ENCODE results near the gene PRDM16.
A peak's percentile ranks its signal among the peaks of the same experiment; 100 is the strongest.

Gene PRDM16

GRCh38 chr1:3333903-3334302 lies 264.9 kb downstream of the PRDM16 start:
- peak; percentile 91 for DNase-seq

DNA sequence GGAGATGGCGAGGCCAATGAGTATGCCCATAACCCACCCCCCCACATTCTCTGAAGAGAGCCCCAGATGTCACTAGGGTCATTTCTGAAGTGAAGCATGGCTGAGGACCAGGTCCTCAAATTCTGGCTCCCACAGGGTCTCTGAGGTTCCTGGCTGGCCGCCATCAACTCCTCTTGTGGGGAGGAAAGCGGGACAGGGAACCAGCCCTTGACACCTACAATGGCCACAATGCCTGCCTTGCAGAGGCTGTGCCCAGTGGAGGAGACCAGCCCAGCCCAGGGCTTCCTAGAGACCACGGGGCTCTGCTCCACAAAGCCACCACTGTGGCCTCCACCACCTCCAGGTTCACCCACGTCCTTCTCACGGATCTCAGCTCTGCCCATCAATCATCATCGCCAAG lies 265.4 kb downstream of the PRDM16 start:
- DNase-seq, result peak; percentile 91

DNA sequence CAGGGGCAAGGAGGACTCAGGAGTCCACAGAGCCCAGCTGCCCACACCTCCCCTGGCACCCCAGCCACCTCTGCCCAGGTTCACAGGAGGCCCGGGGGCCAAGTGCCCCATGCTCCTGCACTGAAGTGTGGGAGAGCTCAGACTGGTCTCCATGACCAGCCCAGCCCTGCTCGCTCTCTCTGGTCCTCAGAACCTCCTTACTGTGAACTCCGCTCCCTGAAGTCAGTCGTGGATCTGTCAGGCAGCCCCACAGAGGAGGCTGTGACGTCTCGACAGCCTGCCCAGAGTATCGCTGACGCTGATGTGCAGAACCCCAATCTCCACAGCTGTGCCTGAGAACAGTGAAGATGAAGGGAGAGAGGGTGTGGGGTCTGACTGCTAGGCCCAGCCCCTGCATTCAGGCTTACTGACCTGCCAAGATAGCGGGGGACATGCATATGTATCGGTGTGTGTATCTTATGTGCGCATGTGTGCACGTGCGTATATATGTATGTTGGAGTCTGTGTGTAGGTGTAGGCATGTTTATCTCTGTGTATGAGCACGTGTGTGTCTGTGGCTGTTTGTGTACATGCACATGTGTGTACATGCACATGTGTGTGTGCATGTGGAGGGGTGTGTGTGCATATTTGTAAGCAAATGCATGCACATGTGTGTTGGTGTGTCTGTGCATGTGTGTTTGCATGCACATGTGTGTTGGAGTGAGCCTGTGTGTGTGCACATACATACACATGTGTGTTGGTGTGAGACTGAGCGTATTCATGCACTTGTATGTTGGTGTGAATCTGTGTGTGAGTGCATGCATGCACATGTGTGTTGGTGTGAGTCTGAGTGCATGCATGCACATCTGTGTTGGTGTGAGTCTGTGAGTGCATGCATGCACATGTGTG lies 267.0 kb downstream of the PRDM16 start:
- DNase-seq, result no peak

- peak; percentile 93 for DNase-seq
Observed at GRCh38 chr1:3336641-3337630, 267.9 kb downstream of the PRDM16 start.

DNA sequence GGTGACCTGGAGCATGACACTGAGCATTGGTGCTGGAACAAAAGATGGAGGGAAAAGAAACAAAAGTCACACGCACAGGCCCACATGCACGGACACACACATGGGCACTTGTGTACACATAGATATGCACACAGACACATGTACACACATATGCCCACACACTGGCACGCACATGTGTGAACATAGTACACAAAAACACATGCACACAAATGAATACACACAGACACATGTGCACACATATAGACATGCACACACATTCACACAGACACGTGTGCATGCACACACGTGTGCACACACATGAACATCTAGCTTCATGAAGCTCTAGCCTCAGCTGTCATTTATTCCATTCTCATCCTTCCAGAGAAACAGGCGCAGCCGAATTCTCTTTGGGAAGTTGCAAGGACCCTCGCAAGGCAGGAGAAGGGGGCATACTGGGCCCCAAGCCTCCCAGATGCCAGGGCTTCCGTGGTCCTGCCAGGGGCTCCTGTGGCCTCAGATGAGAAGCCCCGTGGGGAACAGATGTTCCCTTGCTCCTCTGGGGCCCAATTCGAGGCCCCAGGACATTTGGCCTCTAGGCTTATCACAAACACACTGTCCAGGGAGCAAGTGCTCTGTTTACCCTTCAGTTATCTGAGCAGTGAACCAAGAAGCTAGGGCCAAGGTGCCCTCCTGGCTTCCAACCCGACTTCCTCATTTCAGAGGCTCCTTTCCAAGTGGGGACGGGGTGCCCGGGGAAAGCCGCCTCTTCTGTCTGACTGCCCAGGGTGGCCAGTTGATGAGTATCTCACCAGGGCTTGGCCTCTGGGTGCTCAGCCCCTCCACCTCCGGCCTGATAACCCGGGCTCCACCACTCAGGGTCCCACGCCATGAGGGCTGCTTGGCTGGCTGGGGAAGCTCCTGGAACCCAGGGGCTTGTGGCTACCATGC lies 269.1 kb downstream of the PRDM16 start:
- no peak for DNase-seq

DNA sequence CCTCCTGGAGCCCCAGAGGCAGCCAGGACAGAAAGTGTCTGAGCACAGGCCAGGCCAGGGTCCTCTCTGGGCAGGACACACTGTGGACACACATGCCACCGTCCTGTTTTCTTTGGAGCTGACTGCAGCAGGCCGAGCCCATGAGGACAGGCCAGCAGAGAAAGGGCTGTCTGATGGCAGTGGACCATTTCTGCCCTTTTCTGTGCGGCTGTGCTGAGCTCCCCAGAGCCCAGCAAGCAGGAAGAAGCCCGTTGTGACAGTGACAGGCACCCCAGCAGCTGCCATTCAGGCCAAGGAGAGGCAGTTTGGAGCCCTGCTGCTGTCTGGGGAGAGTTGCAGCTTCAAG lies 269.7 kb downstream of the PRDM16 start:
- DNase-seq, result no peak

DNA sequence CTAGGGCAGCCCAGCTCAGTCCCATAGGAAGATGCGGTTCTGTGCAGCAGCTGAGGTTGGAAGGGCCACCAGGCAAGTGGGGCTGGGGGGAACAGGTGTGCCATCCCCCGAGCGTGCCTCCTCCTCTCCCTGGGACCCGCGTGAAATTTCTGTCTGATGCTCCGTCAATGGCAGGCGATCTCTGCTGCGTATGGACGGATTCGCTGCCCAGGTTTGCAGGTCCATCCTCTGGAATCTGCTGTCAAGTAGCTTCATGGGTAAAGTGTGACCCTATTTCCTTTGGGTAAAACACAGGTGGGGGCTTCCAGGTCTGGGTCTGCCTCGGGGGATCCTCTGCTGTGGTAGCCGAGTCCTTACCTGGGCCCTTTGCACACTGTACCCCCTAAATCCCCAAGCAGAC lies 270.9 kb downstream of the PRDM16 start:
- no peak for DNase-seq

DNA sequence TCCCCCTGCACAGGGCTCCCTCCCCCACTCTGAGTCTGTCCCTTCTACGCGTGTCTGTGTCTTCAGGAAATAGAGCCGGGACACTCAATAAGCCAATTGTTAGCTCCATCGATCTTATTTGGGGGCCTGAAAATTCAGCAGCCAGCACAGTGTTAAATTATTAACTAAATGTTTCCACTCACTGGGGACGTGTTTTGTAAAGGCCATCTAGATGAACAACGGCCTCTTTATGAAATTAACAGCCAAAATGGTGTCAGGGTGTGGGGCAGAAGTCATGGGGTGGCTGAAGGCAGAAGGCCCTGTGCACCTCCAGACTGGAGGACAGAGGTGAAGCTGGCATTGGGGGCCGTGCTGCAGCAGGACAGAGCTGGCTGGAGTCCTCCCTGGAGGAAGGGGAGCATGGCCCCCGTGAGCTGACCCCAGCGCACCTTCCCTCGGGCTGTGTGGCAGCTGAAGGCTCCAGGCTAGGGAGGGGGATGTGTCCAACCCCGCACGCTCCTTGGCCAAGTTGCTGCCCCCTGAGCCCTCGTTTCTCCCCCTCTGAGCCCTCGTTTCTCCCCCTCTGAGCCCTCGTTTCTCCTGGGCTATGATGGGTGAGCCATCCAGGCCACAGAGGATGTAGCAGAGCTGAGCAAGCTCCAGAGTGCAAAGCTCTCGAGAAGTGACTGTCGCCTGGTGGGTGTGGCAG lies 271.7 kb downstream of the PRDM16 start:
- DNase-seq, result no peak

- no peak for DNase-seq
Observed at GRCh38 chr1:3341236-3341994, 272.4 kb downstream of the PRDM16 start.

DNA sequence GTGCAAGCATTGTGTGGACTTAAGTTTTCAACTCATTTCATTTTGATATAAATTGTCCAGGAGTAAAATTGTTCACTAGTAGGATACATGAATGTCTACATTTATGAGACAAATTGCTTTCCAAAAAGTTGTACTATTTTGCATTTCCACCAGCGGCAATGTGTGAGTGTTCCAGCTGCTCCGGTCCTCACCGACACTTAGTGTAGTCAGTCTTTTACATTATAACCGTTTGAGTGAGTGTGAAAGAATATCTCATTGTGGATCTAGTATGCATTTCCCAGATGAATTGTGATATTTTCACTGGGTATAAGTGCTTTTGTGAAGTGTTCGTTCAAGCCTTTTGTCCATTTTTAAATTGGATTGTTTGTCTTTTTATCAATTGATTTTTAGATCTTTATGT lies 274.0 kb downstream of the PRDM16 start:
- DNase-seq, result no peak

DNA sequence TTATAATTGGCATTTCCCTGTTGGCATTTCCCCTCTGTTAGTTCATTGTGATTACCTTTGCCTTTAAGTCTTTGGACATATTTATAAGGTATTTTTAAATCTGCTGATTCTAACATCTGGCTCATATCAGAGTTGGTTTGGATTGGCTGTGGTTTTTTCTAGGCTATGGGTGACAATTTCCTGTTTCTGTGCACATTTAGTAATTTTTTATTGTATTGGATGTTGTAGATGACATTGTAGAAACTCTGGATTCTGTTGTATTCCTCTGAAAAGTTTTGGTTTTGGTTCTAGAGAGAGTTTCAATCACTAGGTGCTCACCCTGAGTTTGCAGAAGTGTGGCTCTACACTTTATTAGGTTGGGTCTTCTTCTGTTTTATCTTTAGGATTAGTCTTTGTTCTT lies 275.4 kb downstream of the PRDM16 start:
- DNase-seq, result no peak

- DNase-seq, result no peak
Observed at GRCh38 chr1:3345792-3346191, 276.8 kb downstream of the PRDM16 start.

DNA sequence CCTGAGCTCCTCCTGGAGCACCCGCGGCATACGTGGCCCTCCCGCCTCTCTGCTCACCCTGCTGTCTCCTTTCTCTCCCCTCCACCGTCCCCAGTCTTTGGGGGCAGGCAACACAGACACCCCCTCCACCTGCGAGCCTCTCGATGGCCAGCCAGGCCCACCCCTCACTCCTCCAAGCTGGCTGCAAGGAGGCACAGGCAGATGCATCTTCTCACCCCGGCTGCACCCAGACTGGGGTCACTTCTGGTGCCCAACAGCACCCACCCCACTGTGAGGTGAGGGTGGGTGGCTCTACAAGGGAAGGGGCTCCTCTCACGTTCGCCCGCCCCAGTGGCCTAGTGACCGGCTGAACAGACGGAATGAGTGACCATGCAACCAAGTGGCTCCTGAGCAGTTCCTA lies 277.5 kb downstream of the PRDM16 start:
- no peak for DNase-seq

GRCh38 chr1:3347257-3348020 lies 278.4 kb downstream of the PRDM16 start:
- DNase-seq, result no peak

DNA sequence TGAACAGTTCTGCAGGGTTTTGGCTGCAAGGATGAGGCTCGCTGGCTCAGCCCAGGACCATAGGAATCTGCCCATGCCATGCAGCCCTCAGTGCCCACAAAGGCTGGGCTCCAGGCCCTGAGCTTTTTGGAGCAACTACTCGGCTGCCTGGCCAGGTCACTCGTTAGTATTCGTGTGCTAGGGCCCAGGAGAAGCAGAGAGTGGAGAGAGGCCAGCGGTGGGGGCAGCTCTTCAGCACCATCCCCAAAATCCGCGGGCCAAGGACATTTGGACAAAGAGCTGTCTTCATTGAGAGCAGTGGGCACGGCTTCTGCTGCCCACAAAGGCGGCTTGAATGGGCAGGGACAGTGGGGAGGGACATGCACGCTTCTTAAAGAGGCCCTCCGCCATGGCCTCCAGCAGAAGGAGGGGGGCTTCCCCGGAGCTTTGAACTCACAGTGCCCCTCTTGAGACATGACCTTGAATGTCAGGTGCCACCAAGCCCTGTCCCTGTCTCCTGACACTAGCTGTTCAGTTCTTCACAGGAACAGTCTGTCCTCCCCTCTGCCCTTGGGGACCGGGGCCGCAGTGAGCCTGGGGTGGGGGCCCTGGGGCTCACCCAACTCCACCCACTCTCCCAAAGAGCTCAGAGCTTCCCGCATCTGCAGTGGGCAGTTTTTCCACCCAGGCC lies 279.3 kb downstream of the PRDM16 start:
- no peak for DNase-seq

DNA sequence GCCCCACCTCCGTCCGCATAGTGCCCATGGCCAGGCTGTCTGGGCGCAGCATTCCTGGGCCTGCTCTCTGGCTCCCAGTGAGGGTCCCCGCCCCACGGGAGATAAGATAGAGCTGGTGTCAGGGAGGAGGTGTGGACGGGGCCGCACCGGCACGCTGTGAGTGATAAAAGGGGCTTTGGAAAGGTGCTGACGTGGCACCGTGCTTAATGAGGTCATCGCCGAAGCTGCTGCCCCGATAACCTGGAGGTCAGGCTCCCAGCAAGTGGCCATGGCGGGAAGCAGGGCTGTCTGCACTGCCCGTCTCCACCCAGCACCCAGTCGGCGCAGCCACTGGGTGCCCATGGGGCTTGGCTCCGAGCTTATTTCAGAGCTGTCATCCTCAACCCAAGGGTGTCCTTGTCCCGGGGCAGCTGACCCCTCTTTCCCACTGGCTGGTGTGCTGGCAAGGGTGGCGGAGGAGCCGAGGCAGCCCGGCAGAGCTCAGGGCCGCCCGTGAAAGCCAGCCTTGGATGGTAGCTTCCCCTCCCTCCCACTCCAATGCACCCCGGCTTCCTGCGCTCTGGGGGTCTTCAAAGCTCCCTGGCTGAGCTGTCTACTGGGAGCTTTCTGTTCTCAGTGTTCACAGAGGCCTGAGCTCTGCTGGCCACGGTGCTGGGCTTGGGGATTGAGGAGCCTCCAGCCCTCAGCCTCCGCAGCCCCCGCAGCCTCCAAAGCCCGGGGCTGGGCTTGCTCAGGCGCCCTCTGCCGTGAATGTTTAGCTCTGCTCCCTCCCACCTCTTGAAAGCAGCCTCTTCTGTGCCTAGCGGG lies 280.4 kb downstream of the PRDM16 start:
- DNase-seq, result no peak

- DNase-seq, result no peak
Observed at GRCh38 chr1:3349968-3350299, 280.9 kb downstream of the PRDM16 start.

DNA sequence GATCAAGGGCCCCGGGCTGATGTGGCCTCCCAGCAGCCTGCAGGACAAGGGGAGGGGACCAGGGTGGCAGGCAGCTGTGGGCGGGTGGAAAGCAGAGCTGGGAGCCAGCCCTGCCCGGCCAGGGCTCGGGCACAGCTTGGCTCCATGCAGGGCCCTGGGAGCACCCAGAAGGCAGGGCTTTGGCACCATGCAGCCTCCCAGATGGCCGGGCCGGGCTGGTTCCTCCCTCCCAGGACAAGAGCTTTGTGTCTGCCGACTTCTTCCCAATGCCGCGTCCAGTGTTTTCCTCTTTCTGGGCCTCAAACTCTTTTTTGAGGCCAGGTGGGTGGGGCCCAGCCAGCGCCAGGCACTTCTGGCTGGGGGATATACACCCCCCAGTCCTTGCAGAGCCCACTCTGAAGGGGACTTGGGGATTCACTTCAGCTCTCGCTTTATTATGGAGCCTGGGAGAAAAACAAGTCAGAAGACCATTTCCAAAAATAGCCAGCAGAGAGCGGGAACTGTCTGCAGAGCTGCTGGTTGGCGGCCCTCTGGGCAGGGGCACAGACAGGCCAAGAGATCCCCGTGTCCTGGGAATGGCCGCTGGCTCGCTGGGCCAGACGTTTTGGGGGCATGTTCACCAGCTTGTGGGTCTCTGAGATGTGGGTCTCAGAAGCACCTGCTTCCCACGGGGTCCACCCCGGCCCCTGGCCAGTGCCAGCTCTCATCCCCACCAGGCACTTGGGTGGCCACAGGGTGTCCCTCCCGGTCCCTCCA lies 281.7 kb downstream of the PRDM16 start:
- DNase-seq, result no peak
